HG02678 (cell line): ENCODE measurements around the gene NPIPA5.
"Not testable (repeated sequence)": the region's sequence is repeated elsewhere in the genome, so short reads cannot be mapped to it uniquely, and the experiment has no call there.

Experiments
- ATAC-seq: cut with Tn5 transposase; IDR thresholded peaks from one replicate; pipeline ENCODE4 v1.9.1; 2021; ENCODE audit warnings: mild to moderate bottlenecking, moderate library complexity; ENCODE audit not compliant: unreplicated experiment

NPIPA5 gene

GRCh38 chr16:15393025-15393424 is 14.9 kb upstream of the NPIPA5 start:
- ATAC-seq, result not testable (repeated sequence)

- ATAC-seq, result not testable (repeated sequence)
Measured at GRCh38 chr16:15389916-15390315, 11.8 kb upstream of the NPIPA5 start.

- ATAC-seq, result not testable (repeated sequence)
Measured at GRCh38 chr16:15388060-15388459, 10.0 kb upstream of the NPIPA5 start.

- ATAC-seq, result not testable (repeated sequence)
Measured at GRCh38 chr16:15382810-15383209, 4.7 kb upstream of the NPIPA5 start.

GRCh38 chr16:15357495-15357894 is 20.6 kb downstream of the NPIPA5 start:
- ATAC-seq, result not testable (repeated sequence)

GRCh38 chr16:15354846-15355245 is 23.2 kb downstream of the NPIPA5 start:
- ATAC-seq, result not testable (repeated sequence)

GRCh38 chr16:15352852-15353251 is 25.2 kb downstream of the NPIPA5 start:
- not testable (repeated sequence) for ATAC-seq

GRCh38 chr16:15351745-15352144 is 26.3 kb downstream of the NPIPA5 start:
- not testable (repeated sequence) for ATAC-seq

GRCh38 chr16:15351251-15351650 is 26.8 kb downstream of the NPIPA5 start:
- ATAC-seq, result not testable (repeated sequence)

- not testable (repeated sequence) for ATAC-seq
Measured at GRCh38 chr16:15348721-15349120, 29.4 kb downstream of the NPIPA5 start.

- ATAC-seq, result not testable (repeated sequence)
Measured at GRCh38 chr16:15342337-15342736, 35.8 kb downstream of the NPIPA5 start.

GRCh38 chr16:15338986-15339385 is 39.1 kb downstream of the NPIPA5 start:
- not testable (repeated sequence) for ATAC-seq

GRCh38 chr16:15337974-15338605 is 40.0 kb downstream of the NPIPA5 start:
- not testable (repeated sequence) for ATAC-seq

GRCh38 chr16:15335609-15336008 is 42.5 kb downstream of the NPIPA5 start:
- not testable (repeated sequence) for ATAC-seq

- not testable (repeated sequence) for ATAC-seq
Measured at GRCh38 chr16:15333969-15334368, 44.1 kb downstream of the NPIPA5 start.

GRCh38 chr16:15330978-15331377 is 47.1 kb downstream of the NPIPA5 start:
- not testable (repeated sequence) for ATAC-seq

- ATAC-seq, result not testable (repeated sequence)
Measured at GRCh38 chr16:15324954-15325353, 53.1 kb downstream of the NPIPA5 start.

- ATAC-seq, result not testable (repeated sequence)
Measured at GRCh38 chr16:15323373-15323772, 54.7 kb downstream of the NPIPA5 start.

GRCh38 chr16:15321221-15321620 is 56.9 kb downstream of the NPIPA5 start:
- not testable (repeated sequence) for ATAC-seq

- ATAC-seq, result not testable (repeated sequence)
Measured at GRCh38 chr16:15314562-15314961, 63.5 kb downstream of the NPIPA5 start.
